HG03135 (cell line): ENCODE data around the gene MEST.
"Not testable (repeated sequence)": the region's sequence is repeated elsewhere in the genome, so short reads cannot be mapped to it uniquely, and the experiment has no call there.

Source experiments
- ATAC-seq: cut with Tn5 transposase; IDR thresholded peaks from one replicate; pipeline ENCODE4 v1.9.1; 2021; ENCODE audit warnings: mild to moderate bottlenecking, moderate library complexity; ENCODE audit not compliant: unreplicated experiment

The MEST gene

DNA sequence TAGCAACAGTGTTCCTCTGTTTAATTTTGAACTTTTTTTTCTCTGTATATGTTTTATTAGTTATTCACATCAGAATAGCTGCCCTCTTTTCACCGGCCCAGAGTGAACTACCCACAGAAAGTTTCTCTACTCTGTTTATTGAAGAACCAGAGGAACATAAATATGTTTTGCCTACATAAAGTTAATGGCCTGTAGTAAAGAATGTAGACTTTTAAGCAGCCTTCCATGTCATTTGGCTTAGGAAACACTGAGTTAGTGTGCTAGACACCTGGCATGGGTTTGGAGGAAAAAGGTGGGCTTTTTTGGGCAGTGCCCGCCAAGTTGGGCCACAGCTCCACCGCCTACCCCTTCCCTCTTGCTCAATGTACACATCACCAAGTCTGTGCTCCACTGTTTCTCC is 8.9 kb upstream of the MEST start:
- no peak for ATAC-seq

DNA sequence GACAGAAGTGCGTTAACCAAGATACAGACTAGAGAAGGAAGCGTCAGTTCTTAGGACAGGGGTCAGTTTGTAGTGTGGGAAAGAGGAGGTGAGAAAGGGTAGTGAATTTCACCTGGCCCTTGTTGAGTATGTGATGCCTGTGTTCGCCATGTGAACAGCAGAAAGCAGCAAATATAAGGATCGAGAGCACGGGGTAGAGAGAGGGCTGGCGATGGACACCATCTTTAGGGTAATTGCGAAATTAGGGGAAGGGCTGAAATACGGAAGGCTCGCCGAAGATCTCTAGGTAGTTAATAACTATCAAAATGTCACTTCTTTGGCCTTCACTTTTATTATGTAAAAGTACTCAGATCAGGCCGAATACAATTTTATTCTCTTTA is 6.2 kb upstream of the MEST start:
- no peak for ATAC-seq

DNA sequence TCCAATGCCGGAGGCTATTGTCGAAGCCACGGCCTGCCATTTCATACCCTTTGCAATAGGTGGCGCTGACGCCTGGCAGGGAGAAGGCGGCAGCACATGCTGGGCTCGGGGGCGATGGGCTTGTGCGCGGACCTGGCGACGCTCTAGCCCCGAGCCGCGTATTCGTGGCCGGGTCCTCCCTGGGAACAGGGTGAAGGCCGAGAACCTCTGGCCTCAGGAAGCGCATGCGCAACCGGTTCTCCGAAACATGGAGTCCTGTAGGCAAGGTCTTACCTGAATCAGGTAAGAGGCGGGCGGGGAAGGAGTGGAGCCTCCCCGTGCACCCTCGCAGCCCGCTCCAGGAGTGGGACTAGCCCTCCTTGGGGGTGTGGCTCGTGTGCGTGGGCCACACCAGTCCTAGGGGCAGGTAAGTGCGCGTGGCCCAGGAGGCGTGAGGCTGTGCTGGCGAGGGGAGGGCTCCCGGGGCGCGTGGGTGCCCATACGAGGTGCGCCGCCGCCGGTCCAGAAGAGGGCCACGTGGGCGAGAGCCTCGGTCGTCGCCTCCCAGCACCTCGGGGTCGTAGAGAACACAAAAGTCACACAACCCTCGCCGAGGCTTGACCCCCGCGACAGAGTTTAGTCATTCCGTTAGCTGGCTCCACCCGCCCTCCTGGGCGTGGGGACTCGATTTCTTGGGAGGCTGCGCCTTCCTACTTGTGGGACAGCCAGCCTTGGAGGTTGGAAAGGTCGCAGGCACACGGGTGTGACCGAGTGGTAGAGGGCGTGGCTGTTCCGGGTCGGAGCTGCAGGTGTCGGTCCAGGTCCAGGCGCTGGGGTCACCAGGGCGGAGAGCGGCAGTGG is 5.6 kb upstream of the MEST start:
- ATAC-seq, result no peak

DNA sequence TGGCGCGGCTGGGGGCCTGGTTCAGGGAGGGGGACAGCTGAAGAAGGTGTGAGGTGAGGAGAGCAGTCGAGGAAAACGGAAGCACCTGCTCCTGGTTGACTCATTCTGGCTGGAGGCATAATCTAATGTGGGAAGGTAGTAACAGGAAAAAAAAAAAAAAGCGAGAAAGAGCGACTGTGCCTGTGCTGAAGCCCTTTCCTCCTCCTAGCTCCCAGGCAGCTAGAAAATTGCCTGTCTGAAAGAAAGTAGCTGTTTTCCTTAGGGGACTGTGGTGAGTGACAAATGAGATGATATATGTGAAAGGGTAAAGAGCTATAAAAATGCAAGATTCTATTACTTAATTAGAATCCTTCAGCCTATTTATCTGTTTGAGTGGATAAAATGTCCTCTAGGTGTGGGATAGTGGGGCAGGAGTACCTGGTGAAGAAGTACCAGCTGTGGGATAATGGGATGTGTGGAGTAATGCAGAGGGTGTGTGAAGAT is 4.9 kb upstream of the MEST start:
- ATAC-seq, result no peak

DNA sequence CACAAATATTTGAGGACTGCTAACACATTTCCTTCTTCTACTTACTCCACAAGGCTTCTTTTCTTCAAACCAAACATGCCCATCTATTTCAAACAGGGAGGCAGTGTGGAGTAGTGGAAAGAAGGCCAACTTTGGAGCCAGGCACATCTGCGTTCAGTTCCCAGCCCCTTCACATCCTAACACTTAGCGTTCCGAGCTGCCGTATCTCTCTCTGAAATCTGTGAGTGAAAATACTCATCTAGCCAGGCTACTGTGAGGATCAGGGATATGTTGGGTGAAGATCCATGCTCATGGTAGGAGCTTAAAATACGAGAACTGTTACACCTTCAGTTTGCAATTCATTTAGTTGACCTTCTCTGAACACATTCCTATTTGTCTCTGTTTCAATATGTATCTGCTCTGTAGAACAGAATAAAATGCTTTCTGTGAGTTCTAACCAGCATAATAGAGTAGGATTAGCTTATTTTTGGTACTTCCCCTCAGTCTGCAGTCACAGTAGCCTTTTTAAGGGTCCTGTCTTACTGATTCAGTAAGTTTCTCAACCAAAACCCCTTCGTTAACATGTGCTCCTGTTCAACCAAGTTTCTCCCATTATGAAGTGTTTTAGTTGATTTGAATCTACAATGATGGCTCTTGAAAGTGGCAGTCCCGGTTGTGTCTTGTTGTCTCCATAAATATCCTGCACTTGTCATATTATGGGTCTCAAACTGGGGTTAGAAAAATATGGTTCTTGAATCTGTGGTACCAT is 3.3 kb upstream of the MEST start:
- ATAC-seq, result no peak

DNA sequence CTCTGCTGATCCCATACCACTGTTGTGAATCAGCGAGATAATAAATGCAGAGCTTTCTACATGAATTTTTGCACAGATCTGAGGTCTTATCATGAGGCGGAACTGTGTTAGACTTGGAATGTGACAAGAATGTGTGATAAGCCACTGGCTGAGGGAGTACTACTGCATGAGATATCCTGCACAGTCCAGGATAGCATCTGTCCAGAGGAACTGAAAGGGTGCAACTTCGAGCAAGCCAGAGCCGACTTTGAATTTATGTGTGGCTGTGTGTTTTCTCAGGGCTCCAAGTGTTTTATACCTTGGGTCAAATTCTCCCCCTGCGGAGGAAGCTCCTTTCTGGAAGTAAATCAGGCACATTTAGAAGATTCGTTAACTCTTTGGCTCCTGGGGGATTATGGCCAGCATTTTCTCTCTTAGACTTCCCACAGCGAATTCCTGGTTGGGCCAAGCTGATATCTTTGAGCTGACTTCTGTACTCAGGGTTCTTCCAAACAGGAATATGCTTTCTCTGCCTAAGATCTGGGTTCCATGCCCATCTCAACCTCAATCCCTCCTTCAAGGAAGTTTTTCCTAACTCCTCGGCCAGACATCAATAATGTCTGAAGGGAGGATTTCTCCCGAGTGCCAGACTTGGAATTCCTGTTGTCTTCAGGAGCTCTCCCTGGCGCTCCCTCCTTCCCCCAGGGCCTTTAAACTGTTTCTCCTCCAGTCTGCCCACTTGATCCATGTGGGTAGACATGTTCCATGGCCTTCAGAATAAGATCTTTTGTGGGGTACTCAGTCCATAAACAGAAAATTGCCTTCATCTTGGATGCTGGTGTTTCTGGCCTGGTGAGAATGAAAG is 2.5 kb upstream of the MEST start:
- ATAC-seq, result no peak

DNA sequence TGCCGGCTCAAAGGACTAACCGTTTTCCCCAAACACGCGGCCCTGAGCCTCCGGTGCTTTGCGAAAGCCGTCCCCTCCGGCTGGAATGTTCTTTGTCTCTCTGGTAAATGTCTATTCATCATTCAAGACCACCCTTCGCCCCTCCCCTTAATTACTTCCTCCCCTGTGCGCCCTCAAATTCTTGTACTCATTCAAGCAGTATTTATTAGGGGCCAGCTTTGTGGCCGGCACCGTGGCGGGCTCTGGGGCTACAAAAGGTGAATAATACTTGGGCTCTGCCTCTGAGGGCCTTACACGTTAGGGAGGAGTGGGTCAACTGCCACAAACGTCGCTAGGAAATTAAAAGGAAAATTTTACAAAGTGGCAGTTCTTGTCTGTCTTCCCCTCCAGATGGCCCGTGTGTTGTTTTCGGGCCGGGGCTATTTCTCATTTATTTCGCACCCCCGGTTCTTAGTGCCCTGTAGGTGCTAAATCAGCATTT is 1.5 kb upstream of the MEST start:
- no peak for ATAC-seq

DNA sequence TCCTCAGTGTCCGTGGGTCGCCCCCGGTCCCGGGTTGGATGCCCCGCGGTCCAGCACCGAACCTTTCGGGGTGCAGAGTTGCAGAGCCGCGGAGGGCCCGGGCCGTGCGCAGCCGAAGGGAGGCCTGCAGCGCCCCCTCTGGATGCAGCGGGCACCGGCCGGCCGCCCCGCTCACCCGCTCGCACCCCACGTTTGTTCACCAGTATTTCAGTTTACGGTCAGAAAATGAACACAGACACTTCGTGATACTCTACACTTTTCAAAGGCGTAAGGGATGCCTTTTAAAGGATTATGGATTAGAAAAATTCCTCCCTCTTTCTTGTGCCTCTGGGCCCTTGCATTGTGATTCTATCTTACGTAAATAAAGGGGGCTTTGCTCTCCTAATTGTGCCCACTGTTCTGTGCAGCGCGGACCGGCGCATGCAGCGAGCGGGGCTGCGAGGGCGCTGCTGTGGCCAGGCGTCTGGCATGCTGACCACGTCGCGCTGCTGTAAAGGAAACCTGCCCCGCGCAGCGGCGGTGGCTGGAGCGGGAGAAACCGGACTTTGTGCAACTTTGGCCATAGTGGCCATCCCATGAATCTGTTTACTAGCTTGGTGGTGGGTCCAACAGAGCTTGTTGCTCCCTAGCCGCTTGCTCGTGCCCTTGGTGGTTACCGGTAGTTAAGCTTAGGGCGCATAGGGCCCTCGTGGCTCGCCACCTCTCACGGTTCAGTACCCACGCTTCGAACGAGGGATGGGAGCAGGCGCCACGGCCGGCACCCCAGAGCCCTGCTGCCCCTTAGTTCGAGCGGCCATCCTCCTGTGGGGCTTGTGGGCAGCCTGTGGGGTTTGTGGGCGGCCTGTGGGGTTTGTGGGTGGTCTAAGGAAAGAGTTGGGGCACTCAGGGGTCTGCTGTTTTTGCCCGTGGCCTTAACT is 739 bp upstream of the MEST start:
- ATAC-seq, result no peak

DNA sequence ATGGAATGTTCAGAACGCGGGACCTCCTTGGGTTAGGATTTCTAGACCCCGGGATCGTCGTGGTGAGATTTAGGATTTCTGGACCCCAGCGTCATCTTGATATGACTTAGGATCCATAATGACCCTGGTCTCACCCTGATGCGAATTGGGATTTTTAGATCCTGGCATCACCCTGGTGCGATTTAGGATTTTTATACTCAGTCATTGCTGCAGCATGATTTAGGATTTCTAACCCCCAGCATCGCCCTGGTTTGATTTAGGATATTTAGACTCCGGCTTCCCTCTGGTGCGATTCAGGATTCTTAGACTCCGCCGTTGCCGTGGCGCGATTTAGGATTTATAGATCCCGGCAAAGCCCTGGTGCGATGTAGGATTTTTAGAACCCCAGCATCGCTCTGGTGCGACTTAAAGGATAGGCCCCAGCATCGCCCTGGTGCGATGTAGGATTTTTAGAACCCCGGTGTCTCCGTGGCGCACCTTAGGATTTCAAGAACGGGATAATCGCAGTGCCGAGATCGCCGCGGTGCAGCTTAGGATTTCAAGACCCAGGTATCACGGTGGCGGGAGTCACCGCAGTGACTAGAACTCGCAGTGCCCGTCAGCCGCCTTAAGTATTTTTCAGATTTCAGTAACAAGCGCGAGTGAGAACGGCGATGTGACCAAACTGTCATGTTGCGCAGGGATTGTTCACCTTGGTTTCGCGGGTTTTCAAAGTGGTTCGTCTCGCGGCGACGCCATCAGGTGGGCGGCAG is 814 bp downstream of the MEST start:
- no peak for ATAC-seq

DNA sequence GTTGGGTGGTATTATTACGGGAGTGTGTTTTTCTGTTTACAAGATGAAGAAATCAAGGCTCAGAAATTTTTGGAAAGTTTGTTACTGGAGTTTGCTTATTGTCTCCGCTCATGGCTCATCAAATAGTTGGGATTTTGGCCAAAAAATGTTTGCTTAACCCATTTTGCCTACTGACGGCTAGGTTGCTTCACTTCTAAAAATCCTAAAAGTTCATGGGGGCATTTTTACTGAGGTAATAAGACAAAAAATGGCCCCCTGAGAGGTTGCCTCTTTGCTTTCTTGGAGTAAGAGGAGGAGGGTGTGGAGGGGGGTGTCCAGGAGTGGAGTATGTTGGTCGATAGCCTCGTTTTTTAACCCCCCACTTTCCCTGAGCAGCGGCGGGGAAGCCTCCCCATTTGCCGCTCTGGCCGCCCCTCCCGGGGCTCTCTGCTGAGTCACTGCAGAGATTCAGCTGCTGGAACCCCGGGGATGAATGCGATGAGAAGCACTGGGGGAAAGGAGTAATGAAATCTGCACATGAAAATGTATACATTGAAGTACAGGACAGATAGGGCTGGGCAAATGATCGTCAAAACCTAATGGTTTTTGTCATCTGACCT is 1.5 kb downstream of the MEST start:
- ATAC-seq, result no peak

DNA sequence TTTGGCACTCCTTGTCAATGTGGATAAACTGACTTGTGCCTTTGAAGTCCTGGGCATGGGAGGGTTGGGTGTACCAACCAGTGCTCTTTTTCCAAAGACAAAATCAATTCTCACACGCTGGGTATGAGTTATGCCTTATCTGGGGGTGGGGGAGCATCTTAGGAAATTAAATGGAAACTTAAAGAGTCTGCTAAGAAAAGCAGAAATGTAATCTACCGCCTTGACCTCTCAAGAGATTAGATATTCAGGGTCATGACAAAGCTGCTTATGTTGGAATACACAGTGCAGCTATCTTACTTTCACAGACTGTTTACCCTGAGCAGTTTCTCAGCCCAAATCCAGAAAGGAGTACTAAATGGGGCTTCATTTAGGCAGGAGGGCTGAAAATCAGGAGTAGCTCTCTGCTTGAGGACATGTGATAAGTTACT is 2.6 kb downstream of the MEST start:
- ATAC-seq, result no peak

DNA sequence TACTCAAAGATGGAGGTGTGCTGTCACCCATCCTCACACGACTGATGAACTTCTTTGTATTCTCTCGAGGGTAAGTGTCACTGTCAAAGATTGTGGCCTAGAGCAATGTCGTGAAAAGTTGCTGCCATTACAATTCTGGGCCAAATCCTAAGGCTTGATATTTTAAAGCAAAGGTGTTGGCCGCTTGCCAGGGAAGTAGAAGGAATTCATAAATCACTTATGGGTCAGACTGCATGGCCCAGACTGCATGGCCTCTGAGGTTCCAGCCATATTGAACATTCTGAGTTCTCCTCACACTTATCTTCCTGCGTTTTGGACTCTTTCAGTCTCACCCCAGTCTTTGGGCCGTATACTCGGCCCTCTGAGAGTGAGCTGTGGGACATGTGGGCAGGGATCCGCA is 8.6 kb downstream of the MEST start:
- ATAC-seq, result no peak

DNA sequence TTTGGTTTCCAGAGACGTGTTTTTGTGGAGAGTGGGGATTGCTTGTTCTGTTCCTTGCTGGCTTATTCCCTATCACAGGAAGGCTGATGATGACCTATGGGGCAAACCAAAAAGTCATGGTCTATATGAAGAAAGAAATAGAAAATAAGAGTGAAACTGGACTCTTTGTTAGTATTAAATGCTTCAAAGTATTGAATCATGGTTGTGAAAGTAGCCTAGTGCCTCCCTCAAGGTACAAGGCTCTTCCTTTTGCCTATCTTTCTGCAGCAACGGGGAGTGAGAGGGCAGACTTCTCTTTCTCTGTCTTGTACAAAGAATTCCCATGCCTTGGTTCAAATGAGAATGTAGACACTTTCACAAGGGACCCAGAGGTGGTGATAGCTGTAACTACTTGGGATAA is 9.0 kb downstream of the MEST start:
- no peak for ATAC-seq

DNA sequence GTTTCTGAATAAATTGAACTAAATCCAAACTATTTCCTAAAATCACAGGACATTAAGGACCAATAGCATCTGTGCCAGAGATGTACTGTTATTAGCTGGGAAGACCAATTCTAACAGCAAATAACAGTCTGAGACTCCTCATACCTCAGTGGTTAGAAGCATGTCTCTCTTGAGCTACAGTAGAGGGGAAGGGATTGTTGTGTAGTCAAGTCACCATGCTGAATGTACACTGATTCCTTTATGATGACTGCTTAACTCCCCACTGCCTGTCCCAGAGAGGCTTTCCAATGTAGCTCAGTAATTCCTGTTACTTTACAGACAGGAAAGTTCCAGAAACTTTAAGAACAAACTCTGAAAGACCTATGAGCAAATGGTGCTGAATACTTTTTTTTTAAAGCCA is 13.9 kb downstream of the MEST start:
- ATAC-seq, result no peak

DNA sequence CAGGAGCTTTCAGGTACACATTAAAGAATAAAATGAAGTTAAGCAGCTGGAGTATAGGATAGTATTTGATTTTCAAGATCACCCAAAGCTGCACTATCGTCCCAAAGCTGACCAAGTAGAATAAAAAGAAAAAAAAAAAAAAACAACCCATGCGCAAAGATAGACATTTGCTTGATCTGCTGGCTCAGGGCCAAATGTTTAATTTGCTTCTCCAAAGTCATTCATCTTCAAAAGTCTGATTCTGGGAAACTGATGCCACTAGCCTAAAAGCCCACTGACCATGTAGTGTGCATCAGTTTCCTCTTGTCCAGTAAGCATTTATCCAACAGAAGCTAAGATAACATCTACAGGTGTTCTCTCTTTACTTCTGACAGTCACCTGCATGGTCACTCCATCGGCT is 14.5 kb downstream of the MEST start:
- no peak for ATAC-seq

DNA sequence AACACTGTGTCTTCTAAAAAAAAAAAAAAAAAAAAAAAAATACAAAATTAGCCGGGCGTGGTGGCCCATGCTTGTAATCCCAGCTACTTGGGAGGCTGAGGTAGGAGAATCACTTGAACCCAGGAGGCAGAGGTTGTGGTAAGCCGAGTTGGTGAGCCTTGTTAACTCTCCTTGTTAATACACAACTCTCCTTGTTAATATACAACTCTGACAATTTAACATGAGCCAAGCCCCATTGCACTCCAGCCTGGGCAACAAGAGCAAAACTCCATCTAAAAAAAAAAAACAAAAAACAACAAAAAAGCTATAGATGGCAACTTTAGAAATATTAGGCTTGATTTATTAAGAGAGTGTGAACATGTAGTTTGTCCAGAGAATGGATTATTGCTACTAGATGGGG is 20.2 kb downstream of the MEST start:
- ATAC-seq, result not testable (repeated sequence)

DNA sequence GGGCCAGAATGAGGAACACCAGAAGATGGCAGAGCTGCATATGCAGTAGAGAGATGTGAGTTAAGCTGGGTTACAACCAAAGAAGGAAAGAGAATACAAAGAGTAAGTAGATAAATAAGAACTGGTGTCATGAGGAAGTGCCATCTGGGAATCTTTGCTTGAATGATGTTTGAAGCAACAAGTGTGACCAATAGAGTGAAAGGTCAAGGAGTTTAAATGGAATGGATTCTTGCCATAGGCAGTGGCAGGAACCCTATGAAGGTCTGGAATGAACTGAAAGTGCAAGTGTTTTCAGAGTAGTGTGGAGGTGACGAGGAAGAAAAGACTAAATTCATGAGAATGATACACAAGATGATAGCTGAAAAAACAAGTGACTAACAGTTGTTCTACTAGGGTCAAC is 21.6 kb downstream of the MEST start:
- ATAC-seq, result no peak

DNA sequence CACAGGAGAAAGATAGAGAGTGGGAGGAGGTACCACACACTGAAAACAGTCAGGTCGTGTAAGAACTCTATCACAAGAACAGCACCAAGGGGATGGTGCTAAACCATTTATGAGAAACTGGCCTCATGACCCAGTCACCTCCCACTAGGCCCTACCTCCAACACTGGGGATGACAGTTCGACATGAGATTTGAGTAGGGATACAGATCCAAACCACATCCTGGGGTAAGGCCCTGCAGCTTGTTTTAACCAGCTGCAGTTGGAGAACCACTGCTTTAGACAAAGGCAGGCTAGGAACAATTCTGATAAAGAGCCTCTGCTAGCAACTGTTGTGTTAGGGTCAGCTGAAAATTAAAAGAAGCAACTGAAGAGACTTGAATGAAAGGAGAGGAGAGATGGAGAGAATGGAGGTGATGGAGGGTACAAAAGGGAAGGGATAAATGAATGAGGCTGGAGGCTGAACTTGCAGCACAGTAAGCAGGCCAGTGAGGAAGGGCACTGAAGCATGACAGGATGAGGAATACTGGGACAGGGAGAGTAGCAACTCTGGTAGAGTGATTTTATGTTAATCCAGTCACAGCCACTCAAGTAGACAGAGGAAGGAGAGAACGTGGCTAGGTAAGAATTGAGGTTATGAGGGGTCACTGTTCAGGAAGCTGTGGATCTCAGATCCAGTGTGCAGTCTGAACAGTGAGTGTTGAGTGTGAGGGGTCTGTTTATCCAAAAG is 23.6 kb downstream of the MEST start:
- no peak for ATAC-seq
